NCI-H345 (cell line): Measurements from ENCODE around the gene CUL4B.
"Not testable (repeated sequence)": the region's sequence is repeated elsewhere in the genome, so short reads cannot be mapped to it uniquely, and the experiment has no call there.

Experiments
- DNase-seq: peaks from one replicate; lab custom pipeline; 2025; lab: John Stamatoyannopoulos, UW

CUL4B gene

GRCh38 chrX:120522820-120523219, 37.9 kb downstream of the CUL4B start:
- DNase-seq = no peak

- DNase-seq = no peak
Observed at GRCh38 chrX:120517936-120518335, 42.8 kb downstream of the CUL4B start.

GRCh38 chrX:120514236-120514635, 46.5 kb downstream of the CUL4B start:
- DNase-seq = no peak

DNA sequence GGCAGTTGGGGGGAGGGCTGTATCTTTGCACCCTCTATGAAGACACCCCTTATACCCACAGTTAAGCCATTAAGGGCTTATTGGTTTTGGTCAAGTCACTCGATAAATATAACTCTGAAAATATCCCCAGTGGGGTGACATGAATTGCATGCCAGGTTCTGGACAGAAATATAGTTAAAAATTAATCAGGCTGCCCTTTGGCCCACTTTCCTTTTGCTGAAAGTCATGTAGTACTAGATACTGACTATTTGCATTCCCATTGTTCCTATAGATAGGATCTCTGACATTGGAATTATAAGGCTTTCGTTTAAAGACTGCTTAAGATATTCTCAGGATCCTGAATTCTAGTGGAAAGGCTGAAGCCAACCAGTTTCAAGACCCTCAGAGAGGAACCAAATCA, 48.1 kb downstream of the CUL4B start:
- DNase-seq = no peak

GRCh38 chrX:120512222-120512621, 48.5 kb downstream of the CUL4B start:
- no peak for DNase-seq

DNA sequence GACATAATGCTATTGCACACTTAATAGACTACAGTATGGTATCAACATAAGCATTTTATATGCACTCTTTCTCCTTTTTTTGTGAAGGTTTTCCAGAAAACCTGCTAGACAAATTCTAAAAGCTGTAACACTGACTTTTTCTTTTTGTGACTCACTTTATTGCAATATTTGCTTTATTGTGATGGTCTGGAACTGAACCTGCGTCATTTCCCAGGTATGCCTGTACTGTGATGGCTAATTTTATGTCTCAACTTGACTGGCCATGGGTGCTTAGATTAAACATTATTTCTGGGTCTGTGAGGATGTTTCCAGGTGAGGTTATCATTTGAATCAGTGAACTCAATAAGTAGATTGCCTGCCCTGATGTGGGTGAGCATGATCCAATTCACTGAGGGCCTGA, 56.2 kb downstream of the CUL4B start:
- no peak for DNase-seq

DNA sequence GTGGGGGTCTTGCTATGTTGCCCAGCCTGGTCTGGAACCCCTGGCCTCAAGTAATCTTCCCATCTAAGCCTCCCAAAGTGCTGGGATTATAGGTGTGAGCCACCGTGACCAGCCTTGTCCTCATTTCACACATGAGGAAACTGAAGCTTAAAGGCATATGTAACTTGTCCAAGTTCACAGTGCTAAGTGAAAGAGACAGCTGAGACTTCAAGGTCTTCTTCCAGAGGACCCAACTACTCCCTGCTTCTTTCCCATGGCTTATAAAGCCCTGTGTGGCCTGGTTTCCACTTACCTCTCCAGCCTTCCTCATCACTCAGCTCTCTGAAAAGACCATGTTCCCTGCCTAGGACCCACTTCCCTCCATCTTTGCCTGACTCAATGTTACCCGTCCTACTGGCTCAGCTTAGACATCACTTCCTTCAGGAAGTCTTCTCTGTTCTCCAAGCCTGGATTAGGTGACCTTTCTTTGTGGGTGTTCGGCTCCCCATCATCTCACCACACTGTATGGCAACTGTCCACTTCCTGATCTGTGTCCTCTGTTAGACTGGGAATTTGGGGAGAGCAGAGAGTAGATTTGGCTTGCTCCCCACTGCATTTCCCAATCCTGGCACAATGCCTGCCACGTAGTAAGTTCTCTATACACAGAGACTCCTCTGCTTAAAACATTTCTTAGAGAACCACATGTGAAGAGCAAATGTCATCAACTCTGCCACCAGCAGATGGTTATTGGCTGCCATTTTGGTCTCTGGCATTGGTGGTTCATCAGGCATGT, 61.3 kb downstream of the CUL4B start:
- no peak for DNase-seq

DNA sequence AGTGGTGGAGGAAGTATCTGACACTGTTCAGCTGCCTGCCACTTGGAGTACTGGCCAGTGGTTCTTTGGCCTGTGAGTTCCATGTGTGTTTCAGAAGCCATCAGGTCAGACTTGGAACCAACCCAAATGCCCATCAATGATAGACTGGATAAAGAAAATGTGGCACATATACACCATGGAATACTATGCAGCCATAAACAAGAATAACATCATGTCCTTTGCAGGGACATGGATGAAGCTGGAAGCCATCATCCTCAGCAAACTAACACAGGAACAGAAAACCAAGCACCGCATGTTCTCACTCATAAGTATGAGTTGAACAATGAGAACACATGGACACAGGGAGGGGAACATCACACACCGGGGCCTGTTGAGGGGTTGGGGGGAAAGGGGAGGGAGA, 70.6 kb downstream of the CUL4B start:
- DNase-seq = not testable (repeated sequence)

DNA sequence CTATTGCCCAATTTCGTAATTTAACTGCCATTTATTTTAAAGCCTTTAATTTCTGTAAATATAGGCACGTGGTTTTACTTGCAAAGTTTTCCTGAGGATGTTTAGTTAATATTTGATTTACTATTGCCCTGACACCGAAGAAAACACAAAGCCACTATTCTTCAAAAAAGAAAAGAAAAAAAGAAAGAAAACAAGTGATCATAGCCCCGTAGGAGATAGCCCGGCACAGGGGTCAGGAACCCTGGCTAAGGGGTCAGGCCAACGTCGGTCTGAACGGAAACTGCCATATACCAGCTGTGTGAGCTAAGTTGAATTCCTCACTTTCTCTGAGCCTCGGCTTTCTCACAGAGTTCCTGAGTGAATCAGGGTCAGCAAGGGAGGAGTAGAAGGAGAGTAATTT, 74.0 kb downstream of the CUL4B start:
- DNase-seq = no peak

DNA sequence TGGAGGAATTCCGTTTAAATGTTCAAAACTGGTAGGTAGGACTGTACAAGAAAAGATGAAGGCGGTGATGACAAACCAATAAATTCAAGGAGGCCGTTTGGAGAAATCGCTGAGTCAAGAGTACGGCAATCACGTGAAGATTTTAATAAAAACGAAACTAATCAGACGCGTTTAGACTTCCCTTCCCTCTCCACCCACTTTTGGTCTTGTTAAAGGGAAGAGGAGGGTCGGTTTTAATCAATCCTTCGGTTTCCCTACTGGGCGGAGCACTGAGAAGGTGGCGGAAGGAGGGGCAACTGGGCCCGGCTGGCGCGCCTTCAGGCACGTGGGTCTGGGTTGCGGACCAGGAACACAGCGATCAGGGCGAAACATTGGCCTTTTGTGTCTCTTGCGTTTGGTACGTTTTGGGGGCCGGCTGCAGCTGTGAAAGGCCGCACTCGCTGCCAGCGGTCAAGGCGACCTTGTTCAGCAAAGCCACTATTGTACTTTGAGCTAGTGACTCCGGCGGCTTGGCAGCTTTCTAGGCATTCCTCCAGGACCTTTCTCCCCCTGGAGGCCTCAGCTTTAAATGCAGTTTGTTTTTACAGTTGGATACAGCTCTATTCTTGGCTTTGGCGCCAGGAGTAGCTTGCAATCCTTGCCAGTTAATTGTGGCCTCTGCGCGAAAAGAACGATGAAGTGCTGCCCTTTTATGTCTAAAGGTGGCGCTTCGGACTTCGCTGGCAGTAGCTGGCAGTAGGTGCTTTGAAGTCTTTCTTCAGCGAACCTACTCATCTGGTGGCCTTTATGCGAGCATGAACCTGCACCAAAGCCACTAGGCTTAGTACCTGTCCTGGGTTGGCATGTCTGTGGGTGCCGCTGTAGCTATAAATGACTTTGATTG, 74.9 kb downstream of the CUL4B start:
- DNase-seq = peak; percentile 75

GRCh38 chrX:120485315-120485637, 75.5 kb downstream of the CUL4B start:
- no peak for DNase-seq

DNA sequence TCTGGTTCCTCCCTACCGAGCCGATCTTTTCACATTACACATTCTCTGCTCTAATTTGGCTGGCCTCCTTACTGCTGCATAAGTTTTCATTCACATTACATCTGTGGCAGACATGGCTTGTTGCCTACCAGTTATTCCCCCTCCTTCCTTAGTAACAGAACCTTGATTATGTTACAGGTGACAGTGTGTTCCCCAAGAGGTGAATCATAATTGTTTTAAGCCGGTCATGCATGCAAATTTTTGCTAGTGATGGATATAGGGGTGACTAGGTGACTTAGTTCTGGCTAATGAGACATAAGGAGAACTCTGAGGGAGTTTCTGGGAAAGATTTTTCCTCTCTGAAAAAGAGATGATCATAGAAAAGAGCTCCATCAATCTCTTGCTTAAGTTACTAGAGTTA, 83.3 kb downstream of the CUL4B start:
- no peak for DNase-seq

- DNase-seq = no peak
Observed at GRCh38 chrX:120476714-120477113, 84.0 kb downstream of the CUL4B start.

DNA sequence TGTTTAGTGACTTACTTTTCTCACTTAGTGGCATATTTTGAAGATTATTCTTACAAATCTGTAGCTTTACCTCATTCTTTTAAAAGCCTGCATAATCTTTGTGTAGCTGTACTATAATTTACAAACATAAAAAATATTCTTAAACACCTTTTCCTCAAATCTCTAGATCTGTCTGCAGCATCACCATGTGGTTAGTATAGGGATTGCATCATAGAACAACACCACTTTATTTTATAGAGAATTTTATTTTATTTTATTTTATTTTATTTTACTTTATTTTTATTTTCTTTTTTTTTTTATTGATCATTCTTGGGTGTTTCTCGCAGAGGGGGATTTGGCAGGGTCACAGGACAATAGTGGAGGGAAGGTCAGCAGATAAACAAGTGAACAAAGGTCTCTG, 85.3 kb downstream of the CUL4B start:
- not testable (repeated sequence) for DNase-seq
